ENCODE results near the gene SYK.
"Not testable (repeated sequence)": the region's sequence is repeated elsewhere in the genome, so short reads cannot be mapped to it uniquely, and the experiment has no call there.

DNA sequence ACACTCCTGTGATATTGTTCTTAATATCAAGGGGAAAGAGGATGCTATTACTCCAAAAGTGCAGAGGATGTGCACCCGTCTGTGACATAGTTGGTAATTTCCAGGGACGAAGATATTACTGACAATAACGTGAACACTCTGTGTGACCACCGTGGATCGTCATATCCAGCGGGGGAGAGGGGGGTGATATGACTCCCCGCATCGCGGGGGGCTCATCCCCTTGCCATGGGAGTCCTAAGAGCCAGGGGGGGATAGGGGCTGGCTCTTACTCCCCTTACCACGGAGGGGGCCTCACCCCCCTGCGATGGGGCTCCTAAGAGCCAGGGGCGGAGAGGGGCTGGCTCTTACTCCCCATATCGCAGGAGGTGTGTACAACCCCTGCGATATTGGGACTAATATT is 41.0 kb upstream of the SYK start:
- TF ChIP-seq, protein P1, sequence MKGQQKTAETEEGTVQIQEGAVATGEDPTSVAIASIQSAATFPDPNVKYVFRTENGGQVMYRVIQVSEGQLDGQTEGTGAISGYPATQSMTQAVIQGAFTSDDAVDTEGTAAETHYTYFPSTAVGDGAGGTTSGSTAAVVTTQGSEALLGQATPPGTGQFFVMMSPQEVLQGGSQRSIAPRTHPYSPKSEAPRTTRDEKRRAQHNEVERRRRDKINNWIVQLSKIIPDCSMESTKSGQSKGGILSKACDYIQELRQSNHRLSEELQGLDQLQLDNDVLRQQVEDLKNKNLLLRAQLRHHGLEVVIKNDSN (IDR thresholded peaks at IDR 0.05; ENCODE audit: borderline replicate concordance, low read depth) = not testable (repeated sequence)
- not testable (repeated sequence) for TF ChIP-seq POLR2AphosphoS5 (IDR thresholded peaks at IDR 0.05; ENCODE audit: low read depth, low read length); MAX (IDR thresholded peaks at IDR 0.05; ENCODE audit: low read depth); EP300 (IDR thresholded peaks at IDR 0.05; ENCODE audit: borderline replicate concordance in 1 of 2, low read depth in 1 of 2, low read length in 1 of 2); REST (IDR thresholded peaks at IDR 0.05; ENCODE audit: low read depth, low read length); TEAD4 (IDR thresholded peaks at IDR 0.05; ENCODE audit: borderline replicate concordance, insufficient read depth)
- TF ChIP-seq, protein P2, sequence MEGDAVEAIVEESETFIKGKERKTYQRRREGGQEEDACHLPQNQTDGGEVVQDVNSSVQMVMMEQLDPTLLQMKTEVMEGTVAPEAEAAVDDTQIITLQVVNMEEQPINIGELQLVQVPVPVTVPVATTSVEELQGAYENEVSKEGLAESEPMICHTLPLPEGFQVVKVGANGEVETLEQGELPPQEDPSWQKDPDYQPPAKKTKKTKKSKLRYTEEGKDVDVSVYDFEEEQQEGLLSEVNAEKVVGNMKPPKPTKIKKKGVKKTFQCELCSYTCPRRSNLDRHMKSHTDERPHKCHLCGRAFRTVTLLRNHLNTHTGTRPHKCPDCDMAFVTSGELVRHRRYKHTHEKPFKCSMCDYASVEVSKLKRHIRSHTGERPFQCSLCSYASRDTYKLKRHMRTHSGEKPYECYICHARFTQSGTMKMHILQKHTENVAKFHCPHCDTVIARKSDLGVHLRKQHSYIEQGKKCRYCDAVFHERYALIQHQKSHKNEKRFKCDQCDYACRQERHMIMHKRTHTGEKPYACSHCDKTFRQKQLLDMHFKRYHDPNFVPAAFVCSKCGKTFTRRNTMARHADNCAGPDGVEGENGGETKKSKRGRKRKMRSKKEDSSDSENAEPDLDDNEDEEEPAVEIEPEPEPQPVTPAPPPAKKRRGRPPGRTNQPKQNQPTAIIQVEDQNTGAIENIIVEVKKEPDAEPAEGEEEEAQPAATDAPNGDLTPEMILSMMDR (IDR thresholded peaks at IDR 0.05) = not testable (repeated sequence)
